HG02885 (cell line): ENCODE measurements around the gene PTCD2.
A peak's percentile ranks its signal among the peaks of the same experiment; 100 is the strongest.

Source experiments
- ATAC-seq: cut with Tn5 transposase; IDR thresholded peaks from one replicate; pipeline ENCODE4 v1.9.1; 2021; ENCODE audit warnings: mild to moderate bottlenecking; ENCODE audit not compliant: unreplicated experiment, poor library complexity

The PTCD2 gene

GRCh38 chr5:72337159-72337558 is 17.0 kb downstream of the PTCD2 start:
- ATAC-seq, result no peak

- no peak for ATAC-seq
These were observed 18.6 kb downstream of the PTCD2 start for GRCh38 chr5:72338689-72339209.

GRCh38 chr5:72346398-72346797 is 26.2 kb downstream of the PTCD2 start:
- ATAC-seq, result no peak

- no peak for ATAC-seq
These were observed 27.7 kb downstream of the PTCD2 start for GRCh38 chr5:72347801-72348308.

GRCh38 chr5:72351376-72351775 is 31.2 kb downstream of the PTCD2 start:
- ATAC-seq, result no peak

- no peak for ATAC-seq
These were observed 32.4 kb downstream of the PTCD2 start for GRCh38 chr5:72352616-72353015.

GRCh38 chr5:72353046-72353445 is 32.9 kb downstream of the PTCD2 start:
- no peak for ATAC-seq

- ATAC-seq, result no peak
These were observed 35.6 kb downstream of the PTCD2 start for GRCh38 chr5:72355706-72356299.

- ATAC-seq, result no peak
These were observed 36.2 kb downstream of the PTCD2 start for GRCh38 chr5:72356361-72356760.

- no peak for ATAC-seq
These were observed 38.8 kb downstream of the PTCD2 start for GRCh38 chr5:72358925-72359324.

GRCh38 chr5:72359886-72360285 is 39.7 kb downstream of the PTCD2 start:
- no peak for ATAC-seq

- no peak for ATAC-seq
These were observed 43.1 kb downstream of the PTCD2 start for GRCh38 chr5:72363166-72363802.

GRCh38 chr5:72364171-72364570 is 44.0 kb downstream of the PTCD2 start:
- ATAC-seq, result no peak

GRCh38 chr5:72364951-72365350 is 44.8 kb downstream of the PTCD2 start:
- no peak for ATAC-seq

- ATAC-seq, result peak; percentile 90
These were observed 46.3 kb downstream of the PTCD2 start for GRCh38 chr5:72366324-72366976.

- no peak for ATAC-seq
These were observed 48.1 kb downstream of the PTCD2 start for GRCh38 chr5:72368271-72368670.

- no peak for ATAC-seq
These were observed 49.1 kb downstream of the PTCD2 start for GRCh38 chr5:72369301-72369700.

- no peak for ATAC-seq
These were observed 49.5 kb downstream of the PTCD2 start for GRCh38 chr5:72369711-72370110.

- no peak for ATAC-seq
These were observed 52.2 kb downstream of the PTCD2 start for GRCh38 chr5:72372331-72372730.

- ATAC-seq, result no peak
These were observed 52.8 kb downstream of the PTCD2 start for GRCh38 chr5:72372923-72373322.

GRCh38 chr5:72374844-72375243 is 54.7 kb downstream of the PTCD2 start:
- no peak for ATAC-seq
